Middle frontal gyrus (tissue), 1 donor: ENCODE measurements around the gene DSCAM.
"Not testable (repeated sequence)": the region's sequence is repeated elsewhere in the genome, so short reads cannot be mapped to it uniquely, and the experiment has no call there.

Experiments used
- DNase-seq: peaks from one replicate; pipeline ENCODE4 v3.0.0-alpha.2; 2015; ENCODE audit warnings: low spot score; ENCODE audit errors: extremely low spot score

DSCAM gene

GRCh38 chr21:40463176-40463575 lies 383.8 kb downstream of the DSCAM start:
- DNase-seq: no peak

DNA sequence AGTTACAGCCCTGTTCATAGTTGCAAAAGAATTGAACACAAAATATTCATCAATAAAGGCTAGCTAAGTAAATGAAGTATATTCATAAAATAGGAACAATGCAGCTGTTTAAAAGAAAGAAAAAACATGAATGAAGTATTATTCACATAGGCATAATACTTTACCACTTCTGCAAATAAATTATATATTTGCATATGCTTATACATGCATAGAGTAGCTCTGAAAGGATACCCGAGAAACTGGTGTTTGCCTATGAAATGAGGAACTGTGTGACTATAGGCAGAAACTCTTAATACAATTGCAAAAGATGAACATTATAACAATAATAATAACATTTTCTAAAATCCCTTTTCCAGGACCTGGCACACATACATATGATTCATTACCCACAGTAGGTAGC lies 385.9 kb downstream of the DSCAM start:
- no peak for DNase-seq

DNA sequence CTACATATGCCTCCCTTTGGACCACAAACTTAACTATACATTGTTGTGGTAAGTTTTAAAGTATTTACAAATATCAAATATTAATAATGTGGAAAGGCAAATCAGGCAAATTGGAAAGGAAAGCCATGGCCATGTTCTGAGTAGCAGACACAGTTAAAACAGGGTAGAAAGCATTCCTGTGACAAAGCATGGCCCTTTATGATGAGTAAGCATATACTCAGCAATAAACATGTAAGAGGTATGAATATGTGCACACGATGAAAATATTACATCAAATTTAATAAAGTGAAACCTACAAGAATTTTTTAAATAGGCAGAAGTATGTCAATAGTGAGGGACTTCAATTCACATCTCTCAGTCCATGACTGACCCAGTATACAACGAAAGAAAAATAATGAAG lies 389.2 kb downstream of the DSCAM start:
- DNase-seq: no peak

DNA sequence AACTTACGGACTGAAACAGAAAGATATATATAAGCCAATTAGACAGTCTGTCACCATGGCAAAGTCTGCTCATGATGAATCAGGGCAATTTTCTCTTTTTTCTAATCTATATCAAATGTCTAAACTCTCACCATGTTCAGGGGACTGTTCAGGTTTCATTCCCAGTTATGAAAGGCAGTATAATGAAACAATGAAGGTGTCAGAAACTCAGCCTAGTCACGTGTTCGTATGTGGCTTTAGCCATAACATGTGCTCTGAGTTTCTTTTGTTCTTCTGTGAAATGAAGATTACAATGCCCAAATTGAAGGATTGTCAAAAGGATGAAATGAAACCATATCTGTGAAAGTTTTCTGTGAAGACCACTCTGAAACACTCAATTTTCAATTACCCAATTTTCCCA lies 392.9 kb downstream of the DSCAM start:
- no peak for DNase-seq

GRCh38 chr21:40453183-40453582 lies 393.8 kb downstream of the DSCAM start:
- DNase-seq: no peak

DNA sequence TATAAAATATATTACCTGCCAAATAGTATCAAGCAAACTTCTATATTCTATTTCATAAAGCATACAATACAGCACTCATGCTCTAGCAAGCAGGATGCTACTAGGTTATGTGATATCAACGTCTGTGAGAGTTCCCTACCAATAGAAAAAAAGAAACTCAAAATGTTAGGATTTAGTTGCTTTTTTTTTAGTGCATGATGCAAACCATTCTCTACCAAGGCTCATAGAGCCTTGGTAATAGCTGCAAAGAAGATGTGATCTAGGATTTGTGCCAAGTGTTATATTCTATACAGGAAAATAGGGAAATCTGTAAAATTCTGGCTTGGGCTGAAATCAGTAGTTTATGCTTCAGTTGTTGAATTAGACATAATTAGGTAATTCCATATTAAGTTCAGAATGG lies 394.4 kb downstream of the DSCAM start:
- no peak for DNase-seq

- DNase-seq: no peak
These were observed 399.9 kb downstream of the DSCAM start for GRCh38 chr21:40447016-40447415.

GRCh38 chr21:40445349-40445921 lies 401.5 kb downstream of the DSCAM start:
- DNase-seq: no peak

- not testable (repeated sequence) for DNase-seq
These were observed 407.4 kb downstream of the DSCAM start for GRCh38 chr21:40439581-40439980.

- DNase-seq: no peak
These were observed 408.3 kb downstream of the DSCAM start for GRCh38 chr21:40438616-40439015.

- no peak for DNase-seq
These were observed 410.7 kb downstream of the DSCAM start for GRCh38 chr21:40436261-40436660.

DNA sequence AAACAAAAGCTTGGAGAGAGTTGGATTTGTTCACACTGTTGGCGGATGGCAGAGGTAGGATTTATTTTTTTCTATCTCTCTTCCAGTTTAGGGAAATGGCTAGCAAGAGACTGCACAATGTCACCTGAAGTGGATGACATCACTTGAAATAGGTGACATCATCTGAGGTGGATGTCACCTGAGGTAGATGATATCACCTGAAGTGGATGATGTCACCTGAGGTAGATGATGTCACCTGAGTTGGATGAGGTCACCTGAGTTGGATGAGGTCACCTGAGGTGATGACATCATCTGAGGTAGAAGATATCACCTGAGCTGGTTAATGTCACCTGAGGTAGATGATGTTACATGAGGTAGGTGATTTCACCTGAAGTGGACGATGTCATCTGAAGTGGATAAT lies 413.4 kb downstream of the DSCAM start:
- DNase-seq: no peak

DNA sequence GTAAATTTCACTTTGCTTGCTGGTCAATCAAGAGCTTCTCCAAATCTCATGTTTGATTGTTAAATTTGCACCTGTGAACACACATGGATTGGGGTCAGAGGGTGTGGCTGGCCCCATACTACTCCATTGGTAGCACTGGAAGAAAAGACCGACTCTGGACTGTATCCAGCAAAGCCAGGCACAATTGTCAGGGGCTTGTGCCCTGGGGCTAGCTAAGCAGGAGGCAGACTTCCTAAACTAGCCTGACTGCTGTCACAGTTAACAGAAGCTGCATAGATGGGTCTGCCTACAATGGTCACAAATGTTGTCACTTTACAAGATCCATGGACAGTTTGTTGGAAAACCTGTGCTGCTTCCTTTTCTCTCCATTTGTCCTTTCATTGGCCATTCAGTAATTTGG lies 421.0 kb downstream of the DSCAM start:
- no peak for DNase-seq

GRCh38 chr21:40422896-40423635 lies 423.9 kb downstream of the DSCAM start:
- no peak for DNase-seq

DNA sequence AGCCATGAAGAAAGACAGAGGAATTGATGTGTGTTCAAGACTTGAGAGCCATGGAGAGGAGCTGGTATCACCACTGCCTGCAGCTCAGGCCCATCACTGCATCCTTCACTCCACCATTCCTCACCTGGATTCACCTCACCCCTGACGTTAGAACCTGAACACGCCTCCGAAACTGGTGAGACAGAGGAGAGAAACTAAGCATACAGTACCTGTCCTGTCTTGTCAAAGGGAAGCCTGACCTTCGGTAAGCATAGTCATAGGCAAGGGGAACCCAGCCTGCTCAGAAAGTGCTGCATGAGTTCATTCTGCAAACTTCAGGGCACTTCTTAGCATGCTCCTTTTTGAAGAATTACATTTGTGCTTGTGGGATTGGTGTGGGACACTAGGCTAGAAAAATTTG lies 425.8 kb downstream of the DSCAM start:
- no peak for DNase-seq

DNA sequence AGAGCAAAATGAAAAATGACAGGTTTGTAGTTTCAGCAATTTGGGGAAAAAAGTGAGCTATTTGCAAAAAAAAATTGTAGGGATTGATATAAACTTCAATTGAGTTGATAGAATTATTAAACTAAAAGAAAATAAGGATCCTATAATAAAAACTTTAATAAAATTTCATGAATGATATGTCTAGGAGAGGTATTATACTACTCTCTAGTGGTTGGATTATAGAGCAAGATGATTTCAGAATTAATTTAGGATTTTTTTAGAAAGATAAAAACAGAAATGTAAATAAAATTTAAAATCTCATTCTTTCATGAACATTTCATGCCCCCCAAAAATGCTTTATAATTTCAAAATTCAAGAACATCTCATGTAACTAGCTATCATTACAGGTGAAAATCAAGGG lies 430.4 kb downstream of the DSCAM start:
- DNase-seq: no peak

GRCh38 chr21:40408561-40408960 lies 438.4 kb downstream of the DSCAM start:
- DNase-seq: no peak

DNA sequence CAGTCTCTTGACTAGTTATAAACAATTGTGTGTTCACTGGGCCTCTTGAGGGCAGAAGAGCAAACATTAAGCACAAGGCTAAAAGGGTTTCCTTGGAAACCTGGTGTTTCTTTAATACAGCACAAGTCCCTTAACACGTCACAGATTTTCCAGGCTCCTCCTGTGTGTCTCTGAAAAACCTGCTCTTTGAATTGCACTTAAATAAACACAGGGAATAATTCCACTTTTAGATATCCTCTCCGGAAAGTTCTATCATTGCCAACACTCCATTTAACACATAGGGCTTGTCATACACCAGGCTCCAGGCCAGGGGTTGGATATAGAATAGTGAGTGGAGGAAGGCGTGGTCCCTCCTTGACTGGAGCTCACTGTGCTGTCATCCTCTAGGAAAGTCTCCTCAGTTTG lies 442.6 kb downstream of the DSCAM start:
- peak; percentile 18 for DNase-seq

DNA sequence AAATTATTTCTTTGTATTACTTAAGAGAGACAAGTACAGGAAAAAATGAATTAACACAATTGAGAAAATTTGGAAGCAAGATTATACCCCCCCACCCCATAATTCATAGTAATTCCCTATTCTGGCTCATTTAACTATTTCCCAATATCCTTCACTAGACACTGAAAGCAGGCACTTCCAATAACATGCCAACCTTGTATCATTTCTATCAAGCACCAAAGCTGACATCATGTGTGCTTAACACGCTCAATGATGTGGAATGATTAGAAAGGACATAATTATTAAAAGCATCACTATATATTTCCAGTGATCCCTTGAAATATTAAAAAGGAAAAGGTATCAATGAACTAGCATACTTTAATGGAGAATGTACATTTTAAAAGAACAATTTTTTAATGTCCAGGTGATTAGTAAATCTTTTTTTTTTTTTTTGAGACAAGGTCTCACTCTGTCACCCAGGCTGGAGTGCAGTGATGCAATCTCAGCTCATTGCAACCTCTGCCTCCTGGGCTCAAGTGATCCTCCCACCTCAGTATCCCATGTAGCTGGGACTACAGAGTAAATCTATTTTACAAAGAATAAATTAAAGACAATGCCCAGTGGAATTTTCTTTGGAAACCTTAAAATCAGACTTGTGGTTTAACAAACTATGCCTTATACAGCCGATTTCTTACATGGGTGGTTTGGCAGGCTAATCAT lies 443.9 kb downstream of the DSCAM start:
- no peak for DNase-seq

DNA sequence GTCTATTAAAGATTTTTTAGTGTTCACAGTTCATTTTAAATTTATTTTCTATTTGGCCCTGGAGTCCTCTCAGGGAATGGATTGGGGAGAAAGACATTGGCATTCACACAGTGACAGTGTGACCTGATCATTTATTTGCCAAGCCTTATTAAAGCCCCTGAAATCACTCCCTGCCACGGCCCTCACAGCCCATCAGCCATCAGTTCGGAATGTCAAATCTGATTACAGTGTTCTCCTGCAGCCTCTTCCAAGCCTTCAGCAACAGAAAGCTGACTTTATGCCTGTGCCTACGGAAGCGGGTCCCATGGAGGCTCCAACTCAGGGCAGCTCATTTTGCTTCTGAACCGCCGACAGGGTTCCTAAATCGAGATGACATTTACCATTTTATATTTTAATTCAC lies 451.2 kb downstream of the DSCAM start:
- DNase-seq: no peak

- no peak for DNase-seq
These were observed 453.9 kb downstream of the DSCAM start for GRCh38 chr21:40393066-40393465.

- DNase-seq: no peak
These were observed 458.9 kb downstream of the DSCAM start for GRCh38 chr21:40388046-40388445.
